Left renal cortex interstitium (tissue), 4 donors: ENCODE results near the gene GRIK2. TPM values are rescaled to one million over a fixed set of nuclear protein-coding genes. Genes with fewer than 3 reads are reported as not detected.

Source experiments
- DNase-seq, 4 donors: peaks; one replicate each; pipeline ENCODE4 v3.0.0-alpha.2; 2013; ENCODE audit warnings: low read depth in 4 of 4, low spot score in 2 of 4, missing footprints in 1 of 4
- polyA plus RNA-seq, 4 donors: library from polyadenylated mRNA; unstranded; fragments of 120-200 nt; gene quantifications; one replicate each; pipeline ENCODE4 v1.2.1, GENCODE V29; 2013; ENCODE audit not compliant: insufficient read length in 4 of 4

Gene GRIK2
- polyA plus RNA-seq, 4 donors, result 12.1 to 17.8 (median 13.0) TPM

- DNase-seq, result no peak
These were observed 367.5 kb downstream of the GRIK2 start for GRCh38 chr6:101760843-101761621.

GRCh38 chr6:101762851-101763250 lies 369.3 kb downstream of the GRIK2 start:
- DNase-seq, result no peak

GRCh38 chr6:101765281-101765680 lies 371.8 kb downstream of the GRIK2 start:
- no peak for DNase-seq

- DNase-seq, result no peak
These were observed 376.6 kb downstream of the GRIK2 start for GRCh38 chr6:101770116-101770515.

GRCh38 chr6:101776919-101777350 lies 383.4 kb downstream of the GRIK2 start:
- DNase-seq, result no peak

GRCh38 chr6:101777646-101778045 lies 384.1 kb downstream of the GRIK2 start:
- no peak for DNase-seq

GRCh38 chr6:101779051-101779844 lies 385.7 kb downstream of the GRIK2 start:
- no peak for DNase-seq

GRCh38 chr6:101783287-101783686 lies 389.8 kb downstream of the GRIK2 start:
- no peak for DNase-seq

- DNase-seq, result no peak
These were observed 390.6 kb downstream of the GRIK2 start for GRCh38 chr6:101784094-101784493.

GRCh38 chr6:101799531-101799930 lies 406.0 kb downstream of the GRIK2 start:
- DNase-seq, result no peak

- no peak for DNase-seq
These were observed 407.1 kb downstream of the GRIK2 start for GRCh38 chr6:101800598-101800997.

GRCh38 chr6:101803136-101803535 lies 409.6 kb downstream of the GRIK2 start:
- no peak for DNase-seq

- no peak for DNase-seq
These were observed 412.7 kb downstream of the GRIK2 start for GRCh38 chr6:101806241-101806640.

GRCh38 chr6:101811108-101811507 lies 417.6 kb downstream of the GRIK2 start:
- DNase-seq, result no peak

GRCh38 chr6:101816716-101817115 lies 423.2 kb downstream of the GRIK2 start:
- DNase-seq, result no peak

GRCh38 chr6:101818051-101818450 lies 424.5 kb downstream of the GRIK2 start:
- DNase-seq, result peak in 2 of 4 donors; percentile 8 to 20

GRCh38 chr6:101824551-101825345 lies 431.2 kb downstream of the GRIK2 start:
- no peak for DNase-seq

- no peak for DNase-seq
These were observed 432.8 kb downstream of the GRIK2 start for GRCh38 chr6:101826269-101826668.

- no peak for DNase-seq
These were observed 433.2 kb downstream of the GRIK2 start for GRCh38 chr6:101826678-101827077.

- no peak for DNase-seq
These were observed 437.1 kb downstream of the GRIK2 start for GRCh38 chr6:101830501-101831031.

GRCh38 chr6:101832371-101832770 lies 438.9 kb downstream of the GRIK2 start:
- DNase-seq, result no peak
